NCI-H2081 (cell line): ENCODE data around the gene MS4A5.
"Not testable (repeated sequence)": the region's sequence is repeated elsewhere in the genome, so short reads cannot be mapped to it uniquely, and the experiment has no call there.

Experiments used
- DNase-seq, 2 experiments: peaks; one replicate each; lab custom pipeline; 2025; lab: John Stamatoyannopoulos, UW

MS4A5 gene, protein sequence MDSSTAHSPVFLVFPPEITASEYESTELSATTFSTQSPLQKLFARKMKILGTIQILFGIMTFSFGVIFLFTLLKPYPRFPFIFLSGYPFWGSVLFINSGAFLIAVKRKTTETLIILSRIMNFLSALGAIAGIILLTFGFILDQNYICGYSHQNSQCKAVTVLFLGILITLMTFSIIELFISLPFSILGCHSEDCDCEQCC

DNA sequence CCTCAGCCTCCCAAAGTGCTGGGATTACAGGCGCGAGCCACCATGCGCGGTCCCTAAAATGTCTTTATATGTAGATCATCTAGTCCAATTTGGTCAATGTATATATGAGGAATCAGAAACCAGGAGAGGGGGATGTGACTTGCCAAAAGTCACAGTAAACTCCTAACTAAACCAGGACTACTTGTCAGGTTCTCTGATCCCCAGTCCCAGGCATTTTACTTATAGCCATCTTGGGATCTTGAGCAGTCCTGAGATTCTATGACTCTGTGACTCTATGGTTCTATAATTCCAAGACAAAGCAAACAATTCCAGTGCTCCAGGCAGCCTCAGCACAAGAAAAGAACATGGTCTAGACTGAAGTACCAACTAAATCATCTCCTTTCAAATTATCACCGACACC, at the start of gene MS4A5:
TSS of gene MS4A5 (plus strand) at position 301 of the 400 bp plus-strand sequence. CDS start 103 bp downstream, outside the sequence.
- no peak for DNase-seq

DNA sequence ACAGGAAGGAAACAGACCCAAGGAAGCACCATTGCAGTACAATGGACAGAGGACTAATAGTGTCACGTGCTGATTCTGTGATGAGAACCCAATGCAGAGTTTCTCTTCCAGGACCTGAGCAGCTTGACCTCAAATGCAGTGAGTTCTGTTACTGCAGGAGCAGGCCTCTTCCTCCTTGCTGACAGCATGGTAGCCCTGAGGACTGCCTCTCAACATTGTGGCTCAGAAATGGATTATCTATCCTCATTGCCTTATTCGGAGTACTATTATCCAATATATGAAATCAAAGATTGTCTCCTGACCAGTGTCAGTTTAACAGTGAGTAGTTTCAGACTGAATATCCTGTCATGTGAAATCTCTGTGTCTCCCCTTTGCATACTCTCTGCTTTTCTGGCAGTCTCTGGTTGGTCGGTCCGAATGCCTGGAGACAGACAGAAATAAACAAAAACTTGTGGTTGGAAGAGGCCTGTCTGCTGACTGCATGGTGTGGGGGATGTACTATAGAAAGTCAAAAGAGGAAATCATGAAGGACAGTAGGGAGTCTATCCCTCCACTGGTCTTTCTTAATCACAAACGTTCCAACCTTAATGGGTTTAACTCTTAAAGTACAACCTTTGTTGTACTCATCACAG, 40.0 kb upstream of the MS4A5 start:
- DNase-seq = no peak

DNA sequence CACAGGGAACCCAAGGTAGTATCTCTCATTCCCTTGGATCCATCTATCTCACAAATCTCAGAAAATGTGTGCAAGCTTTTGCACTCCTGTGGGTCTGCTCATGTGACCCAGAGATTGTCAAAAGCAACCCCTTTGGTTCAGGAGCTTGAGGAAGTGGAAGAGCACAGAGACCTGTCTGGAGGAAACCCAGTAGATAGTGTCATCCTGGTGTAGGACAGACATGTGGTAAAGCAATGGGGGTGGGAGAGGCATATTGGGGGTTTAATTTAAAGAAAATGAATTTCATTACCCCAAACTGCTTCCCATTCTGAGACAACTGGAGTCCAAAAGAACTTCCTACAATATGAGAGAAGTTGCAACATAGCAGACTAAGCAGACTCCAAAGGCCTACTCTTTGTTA, 39.0 kb upstream of the MS4A5 start:
- DNase-seq = no peak

DNA sequence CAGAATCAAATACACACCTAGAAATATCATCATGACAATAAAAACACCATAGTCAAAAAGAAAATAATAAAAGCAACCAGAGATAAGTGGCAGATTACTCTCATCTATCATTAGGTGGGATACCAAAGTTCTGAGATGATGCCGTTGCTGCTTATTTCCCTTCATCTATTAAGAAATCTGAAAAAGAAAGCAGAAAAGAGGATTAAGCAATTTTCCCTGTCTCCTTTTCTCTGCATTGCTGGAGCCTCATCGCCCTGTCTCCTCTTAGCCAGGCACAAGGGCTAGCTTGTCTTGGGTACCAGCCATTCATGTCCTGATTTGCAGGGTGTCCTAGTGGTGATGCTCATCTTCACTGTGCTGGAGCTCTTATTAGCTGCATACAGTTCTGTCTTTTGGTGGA, 37.0 kb upstream of the MS4A5 start:
- no peak for DNase-seq

DNA sequence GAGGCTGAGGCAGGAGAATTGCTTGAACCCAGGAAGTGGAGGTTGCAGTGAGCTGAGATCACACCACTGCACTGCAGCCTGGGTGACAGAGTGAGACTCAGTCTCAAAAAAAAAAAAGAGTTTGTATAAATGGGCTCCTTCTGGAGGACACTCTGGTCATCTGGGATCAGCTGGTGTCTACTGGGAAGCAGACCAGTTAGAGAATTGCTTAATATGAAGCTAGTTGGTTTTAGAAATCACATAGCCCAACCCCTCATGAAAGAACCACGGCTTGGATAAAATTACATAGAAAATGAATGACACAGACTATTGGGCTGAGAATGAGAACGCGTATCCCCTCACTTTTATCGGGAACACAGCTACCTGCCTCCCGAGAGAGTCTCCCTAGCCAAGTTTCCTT, 36.4 kb upstream of the MS4A5 start:
- no peak for DNase-seq

DNA sequence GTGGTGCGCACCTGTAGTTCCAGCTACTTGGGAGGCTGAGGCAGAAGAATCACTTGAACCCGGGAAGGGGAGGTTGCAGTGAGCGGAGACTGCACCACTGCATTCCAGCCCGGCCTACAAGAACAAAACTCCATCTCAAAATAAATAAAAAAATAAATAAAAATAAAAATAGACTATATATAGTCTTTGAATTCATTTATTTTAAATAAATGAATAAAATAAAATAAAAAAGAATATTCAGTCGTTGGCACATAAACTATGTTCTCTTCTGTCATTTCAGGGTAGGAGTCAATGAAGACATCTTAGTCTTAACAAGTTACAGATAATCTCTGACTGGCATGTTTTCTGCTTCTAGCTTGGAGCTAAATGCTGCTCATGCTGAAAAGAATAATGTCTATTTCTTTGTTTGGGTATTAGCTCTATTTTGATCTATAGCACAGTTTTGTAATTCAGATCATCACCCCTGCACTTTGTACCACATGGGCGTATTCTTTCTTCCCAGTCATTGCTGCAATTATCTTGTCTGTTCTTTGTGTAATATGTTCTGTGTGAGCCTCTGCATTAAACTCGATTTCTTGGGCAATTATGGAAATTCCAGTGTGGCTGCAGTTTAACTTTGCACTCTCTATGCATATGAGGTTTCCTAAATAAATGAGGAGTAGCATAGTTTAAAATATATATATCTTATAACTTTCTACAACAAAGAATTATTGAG, 34.5 kb upstream of the MS4A5 start:
- DNase-seq = no peak

DNA sequence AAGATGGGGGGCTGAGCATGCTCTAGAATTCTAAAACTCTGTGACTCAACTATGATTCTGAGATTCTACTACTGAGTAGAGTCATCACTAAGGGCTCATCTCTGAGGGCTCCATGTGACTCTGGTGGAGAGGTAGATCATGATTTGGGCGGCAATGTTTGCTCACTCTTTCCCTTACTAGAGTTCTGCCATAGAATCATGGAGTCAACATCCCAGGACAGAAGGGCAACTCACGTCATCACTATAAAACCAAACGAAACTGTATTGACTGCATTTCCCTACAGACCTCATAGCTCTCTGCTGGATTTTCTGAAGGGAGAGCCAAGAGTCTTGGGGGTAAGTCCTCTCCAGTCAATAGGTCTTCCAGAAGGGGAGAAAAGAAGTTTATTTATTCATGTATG, 33.0 kb upstream of the MS4A5 start, which contains the start of gene MS4A14:
TSS of gene MS4A14 (plus strand) at position 78 of the 400 bp plus-strand sequence. CDS start at position 198, 120 bp downstream.
- no peak for DNase-seq

DNA sequence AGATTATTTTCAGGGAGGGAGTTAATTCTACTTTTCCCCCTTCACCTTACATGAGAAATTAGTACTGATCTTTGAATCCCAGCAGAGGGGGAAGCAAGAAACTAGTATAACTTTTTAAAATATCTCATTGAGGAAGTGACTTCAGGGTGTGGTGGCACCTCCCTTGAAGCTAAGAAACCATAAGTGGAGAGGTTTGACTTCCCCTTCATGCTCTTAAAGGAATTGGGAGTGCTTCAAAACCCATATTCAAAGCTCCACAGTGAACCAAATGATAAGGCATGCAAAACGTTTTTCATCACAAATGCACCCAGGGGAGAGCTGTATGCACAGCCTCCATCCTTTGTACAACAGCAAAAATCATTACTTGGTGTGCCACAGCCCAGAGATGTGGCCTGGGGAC, 32.6 kb upstream of the MS4A5 start:
- DNase-seq = no peak

DNA sequence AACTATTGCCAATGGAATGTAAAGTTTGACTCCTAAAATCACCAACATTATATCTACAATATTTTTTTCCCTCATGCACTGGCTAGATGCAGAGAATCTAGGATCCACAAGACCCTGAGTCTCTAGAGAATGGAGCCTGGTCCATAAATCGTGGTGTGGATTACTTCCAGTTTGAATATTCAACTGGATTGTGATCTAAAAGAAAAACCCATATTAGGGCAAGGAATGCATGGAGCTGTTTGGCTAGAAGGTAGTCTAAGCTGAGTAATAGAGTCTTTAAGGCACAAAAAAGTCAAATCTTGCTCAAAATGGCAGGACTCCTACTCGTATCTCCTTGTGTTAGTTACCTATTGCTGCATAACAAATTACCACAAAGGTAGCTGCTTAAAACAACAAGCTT, 9.4 kb upstream of the MS4A5 start:
- no peak for DNase-seq

DNA sequence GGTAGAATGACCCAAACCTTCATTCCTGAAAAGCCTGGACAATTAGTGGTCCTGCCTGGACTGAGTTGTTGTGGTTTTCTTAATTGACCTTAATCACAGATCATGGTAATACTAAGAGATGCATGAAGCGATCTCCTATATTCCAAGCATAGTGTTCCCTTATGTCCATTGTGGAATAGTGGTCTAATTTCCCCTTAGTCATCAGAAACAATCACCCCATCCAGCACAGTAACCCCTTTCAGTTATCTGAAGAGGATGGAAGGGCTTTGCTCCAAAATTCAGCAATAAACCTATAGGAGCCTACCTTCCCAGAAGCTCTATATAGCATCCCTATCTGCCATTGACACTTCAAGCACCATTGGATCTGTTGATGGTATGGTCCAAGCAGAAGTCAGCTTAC, 6.8 kb upstream of the MS4A5 start:
- DNase-seq = no peak

DNA sequence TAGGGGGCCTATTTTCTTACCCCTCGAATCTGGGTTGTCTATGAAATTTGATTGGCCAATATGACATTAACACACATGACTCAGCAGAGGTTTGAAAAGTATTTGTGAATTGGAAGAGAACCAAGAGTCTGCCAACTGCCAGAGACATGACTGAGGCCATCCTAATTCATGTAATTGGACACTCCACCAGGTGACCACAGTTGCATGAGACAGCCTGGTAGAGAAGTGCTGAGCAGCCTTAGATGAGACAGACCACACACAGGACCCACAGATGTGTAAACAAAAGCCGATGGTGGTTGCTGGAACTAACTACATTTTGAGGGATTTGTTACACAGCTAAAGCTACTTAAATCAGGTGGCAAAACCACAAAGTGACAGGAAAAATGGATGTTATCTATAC, 855 bp upstream of the MS4A5 start:
- peak; percentile 19 to 42 for DNase-seq

DNA sequence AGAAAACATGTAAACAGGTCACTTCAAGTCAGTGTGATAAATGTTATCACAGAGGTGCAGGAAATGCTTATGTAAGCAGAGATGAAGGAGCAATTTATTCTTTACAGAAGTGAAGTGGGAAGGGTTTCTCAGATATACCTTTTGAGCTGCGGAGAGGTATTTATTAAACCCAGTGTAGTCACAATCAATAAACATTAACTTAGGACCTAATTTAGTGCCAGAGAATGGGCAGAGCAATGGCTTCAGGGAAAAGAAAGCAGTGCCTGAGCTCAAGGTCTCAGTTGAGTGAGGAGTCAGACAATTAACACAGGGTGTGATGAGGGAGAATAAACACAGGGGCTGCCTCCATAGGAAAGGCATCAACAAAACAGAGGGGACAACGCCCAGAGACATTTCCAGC, 1.9 kb downstream of the MS4A5 start:
- no peak for DNase-seq

DNA sequence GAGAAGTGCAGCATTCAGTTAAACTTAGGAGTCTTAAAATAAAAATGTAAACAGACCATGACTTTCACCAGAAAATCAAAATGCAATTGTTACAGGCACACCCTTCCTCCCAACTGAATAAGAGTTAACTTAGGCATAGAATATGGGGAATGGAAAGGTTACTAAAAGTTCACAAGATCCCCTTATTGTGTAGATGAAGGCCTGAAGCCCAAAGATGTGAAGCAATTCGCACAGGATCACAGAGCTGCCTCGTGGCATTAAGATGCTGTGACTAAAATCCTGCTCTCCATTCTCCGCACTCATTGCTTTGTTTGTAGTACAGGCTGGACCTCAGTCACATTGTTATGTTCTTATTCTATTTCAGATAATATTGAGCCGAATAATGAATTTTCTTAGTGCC, 4.0 kb downstream of the MS4A5 start:
- no peak for DNase-seq

DNA sequence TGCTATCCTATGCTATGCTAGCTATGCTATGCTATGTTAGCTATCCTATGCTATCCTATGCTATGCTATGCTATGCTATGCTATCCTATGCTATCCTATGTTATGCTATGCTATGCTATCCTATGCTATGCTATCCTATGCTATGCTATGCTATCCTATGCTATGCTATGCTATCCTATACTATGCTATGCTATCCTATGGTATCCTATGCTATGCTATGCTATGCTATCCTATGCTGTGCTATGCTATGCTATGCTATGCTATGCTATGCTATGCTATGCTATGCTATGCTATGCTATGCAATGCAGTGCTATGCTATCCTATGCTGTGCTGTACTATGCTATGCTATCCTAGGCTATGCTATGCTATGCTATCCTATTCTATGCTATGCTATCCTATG, 17.7 kb downstream of the MS4A5 start:
- DNase-seq = no peak

DNA sequence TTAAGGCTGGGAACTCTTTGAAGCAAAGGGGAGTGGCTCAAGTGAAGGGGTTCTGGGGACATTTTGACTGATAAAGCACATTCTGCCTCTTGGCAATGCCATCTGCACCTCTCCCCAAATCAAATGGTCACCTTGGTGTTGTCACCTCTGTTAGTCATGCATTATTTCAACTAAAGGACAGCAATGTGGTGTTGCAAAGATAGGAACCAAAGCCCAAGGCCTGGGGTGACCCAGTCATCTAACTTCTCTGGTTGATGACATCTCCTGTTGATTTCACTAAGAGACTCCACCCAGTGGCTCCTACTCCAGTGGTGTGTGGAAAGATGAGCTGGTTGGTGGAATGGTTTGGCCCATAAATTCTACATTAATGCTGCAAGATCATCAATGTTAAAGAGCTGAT, 18.5 kb downstream of the MS4A5 start:
- no peak for DNase-seq

DNA sequence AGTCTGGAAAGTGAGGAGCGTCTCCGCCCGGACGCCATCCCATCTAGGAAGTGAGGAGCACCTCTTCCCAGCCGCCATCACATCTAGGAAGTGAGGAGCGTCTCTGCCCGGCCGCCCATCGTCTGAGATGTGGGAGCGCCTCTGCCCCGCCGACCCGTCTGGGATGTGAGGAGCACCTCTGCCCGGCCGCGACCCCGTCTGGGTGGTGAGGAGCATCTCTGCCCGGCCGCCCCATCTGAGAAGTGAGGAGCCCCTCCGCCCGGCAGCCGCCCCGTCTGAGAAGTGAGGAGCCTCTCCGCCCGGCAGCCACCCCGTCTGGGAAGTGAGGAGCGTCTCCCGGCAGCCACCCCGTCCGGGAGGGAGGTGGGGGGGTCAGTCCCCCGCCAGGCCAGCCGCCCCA, 21.8 kb downstream of the MS4A5 start:
- not testable (repeated sequence) for DNase-seq

DNA sequence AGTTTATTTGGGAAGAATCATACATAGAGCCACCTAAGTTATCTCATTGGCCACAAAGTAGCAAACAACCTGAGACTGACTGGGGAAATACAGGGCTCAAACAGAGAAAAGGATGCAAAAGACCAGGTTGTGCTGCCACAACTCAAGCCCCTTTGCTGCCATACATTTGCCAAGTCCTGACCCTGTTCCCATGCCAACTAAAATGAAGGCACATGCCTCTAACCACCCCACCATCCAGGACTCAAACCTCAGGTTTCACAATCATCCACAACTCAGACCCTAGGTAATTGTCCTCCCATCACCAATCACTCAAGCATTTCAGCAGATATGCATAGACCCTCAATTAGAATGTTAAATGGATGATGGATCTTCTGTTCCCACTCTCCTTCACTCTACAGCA, 24.8 kb downstream of the MS4A5 start:
- DNase-seq = no peak

DNA sequence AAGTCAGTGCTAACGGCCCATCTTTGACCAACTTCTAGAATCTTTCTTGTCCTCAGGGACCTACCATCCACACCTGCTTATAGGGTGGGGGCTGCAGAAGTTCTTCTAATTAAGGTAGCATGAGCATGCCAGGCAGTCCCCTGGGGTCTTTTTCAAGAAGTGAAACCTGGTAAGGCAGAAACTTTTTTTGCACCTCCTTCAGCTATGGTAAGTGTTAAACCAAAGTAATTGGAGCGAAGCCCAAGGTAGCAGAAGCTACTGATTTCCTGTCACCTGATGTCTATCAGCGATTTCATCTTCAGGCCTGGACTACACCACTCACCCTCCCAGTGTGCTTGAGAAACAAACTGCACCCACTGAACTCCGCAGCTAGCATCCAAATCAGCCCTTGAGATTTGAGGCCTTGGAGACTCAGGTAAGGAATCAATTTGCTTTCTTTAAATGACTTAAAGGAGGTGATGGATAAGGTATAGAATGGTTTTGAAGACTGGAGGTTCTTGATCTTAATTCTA, 26.2 kb downstream of the MS4A5 start, which contains the start of gene MS4A1:
TSS of gene MS4A1 (plus strand) at position 317 of the 512 bp plus-strand sequence. CDS start 6,528 bp downstream, outside the sequence.
- DNase-seq = no peak

DNA sequence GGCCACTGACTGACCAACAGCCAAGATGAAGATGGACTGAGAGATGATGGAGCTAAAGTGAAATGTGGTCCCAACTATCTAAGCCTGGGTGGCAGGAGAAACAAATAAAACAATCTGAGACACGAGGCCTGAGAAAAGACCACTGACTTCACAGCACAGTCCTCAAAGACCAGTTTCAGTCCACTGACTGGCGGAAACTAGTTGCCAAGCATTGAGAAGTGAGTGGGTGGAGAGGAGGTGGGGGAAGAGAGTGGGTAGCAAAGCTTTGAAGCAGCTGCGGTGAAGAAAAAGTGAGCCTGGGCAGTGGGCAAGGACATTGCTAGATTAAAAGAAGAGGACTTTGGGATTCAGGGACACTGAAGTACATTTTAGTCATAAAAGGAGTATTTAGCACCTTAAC, 28.2 kb downstream of the MS4A5 start:
- DNase-seq = no peak

DNA sequence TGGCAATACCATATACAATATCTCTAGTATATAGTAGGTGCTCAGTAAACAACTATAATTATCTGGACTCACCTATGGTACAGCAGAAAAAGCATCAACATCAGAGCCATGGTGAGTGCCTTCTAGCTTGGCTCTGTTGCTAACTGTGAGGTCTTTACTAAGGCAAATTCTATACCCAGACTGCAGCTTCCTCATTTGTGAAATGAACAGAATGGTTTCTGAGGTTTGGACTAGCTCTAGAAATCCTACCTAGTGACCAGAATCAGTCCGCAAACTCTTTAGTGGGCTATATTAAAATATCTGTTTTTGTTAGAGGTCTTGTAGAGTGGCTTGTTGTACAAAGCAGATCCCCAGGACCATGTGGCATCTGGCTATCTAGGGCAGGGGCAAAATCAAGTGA, 30.0 kb downstream of the MS4A5 start:
- DNase-seq = no peak

DNA sequence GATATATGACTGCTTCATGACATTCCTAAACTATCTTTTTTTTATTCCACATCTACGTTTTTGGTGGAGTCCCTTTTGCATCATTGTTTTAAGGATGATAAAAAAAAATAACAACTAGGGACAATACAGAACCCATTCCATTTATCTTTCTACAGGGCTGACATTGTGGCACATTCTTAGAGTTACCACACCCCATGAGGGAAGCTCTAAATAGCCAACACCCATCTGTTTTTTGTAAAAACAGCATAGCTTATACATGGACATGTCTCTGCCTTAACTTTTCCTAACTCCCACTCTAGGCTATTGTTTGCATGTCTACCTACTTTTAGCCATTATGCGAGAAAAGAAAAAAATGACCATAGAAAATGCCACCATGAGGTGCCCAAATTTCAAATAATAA, 39.5 kb downstream of the MS4A5 start:
- DNase-seq = no peak

DNA sequence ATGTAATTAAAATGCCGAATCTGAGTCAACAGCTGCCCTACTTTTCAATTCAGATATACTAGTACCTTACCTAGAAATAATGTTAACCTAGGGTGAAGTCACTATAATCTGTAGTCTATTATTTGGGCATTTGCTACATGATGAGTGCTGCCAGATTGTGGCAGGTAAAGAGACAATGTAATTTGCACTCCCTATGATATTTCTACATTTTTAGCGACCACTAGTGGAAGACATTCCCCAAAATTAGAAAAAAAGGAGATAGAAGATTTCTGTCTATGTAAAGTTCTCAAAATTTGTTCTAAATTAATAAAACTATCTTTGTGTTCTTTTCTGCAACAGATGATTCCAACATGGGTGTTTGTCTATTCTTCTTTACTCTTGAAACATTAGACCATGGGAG, 40.4 kb downstream of the MS4A5 start:
- DNase-seq = no peak

DNA sequence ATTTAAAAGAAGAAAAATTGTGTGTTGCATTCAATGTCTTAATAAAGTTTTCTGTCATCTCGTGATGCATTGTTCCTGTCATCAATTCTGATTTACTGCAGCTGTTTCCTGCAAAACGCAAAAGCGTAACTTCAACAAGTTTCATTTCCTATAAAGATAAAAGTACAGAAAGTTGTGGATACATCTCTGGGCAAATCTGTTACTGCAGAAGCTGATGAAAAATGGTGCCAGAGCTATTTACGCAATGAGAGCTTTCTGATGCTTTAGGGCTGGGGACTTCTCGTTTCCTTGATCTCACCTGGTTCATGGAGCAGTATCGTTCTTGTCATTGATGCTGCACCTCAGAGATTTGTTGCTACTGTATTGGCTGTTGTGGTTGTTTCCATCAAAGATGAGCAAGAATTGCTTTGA, 47.7 kb downstream of the MS4A5 start:
- no peak for DNase-seq
